ENCODE measurements around the gene DDX54. TPM values are rescaled to one million over a fixed set of nuclear protein-coding genes. Genes with fewer than 3 reads are reported as not detected.

DDX54 gene
- total RNA-seq, 2 donors from 2014 or later = 68.1 to 69.0 TPM

DNA sequence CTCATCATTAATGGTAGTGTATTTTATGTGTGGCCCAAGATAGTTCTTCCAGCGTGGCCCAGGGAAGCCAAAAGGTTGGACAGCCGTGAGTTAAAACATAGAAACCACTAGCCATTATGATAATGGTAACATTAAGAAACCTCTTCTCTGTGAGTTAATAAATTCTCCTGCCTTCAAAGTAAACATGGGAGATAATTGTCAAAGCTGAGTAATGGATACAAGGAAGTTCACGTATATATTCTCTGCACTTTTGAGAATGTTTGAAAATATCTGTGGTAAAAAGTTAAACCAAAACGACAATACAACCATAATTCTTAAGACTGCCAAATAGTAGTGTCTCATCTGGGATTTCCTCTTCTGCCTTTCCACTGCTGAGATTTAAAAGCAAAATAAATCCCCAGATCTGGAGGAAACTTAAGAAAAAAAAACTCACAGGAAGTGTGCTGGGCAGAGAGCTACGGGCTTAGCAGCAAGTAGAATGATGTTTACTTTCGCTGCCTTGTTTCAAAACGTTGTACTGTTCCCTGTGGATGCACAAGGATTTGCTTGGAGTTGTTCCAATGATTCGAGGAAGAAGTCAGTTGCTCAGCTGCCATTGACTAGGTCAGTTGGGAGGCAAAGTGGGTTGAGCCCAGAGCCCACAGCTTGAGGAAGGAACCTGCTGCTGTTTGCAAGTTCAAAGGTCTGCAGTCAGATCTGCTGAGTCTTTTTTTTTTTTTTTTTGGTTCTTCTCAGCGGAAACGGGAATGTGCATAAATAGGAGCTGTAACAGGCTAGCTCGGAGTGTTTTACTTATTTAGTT is 37.7 kb upstream of the DDX54 start:
- no peaks in the 10 kb centered on the region for H3K27me3 Mint-ChIP-seq (ENCODE audit: insufficient read depth)
- H3K27me3 ChIP-seq (ENCODE audit: control insufficient read depth, insufficient read depth, low read length, poor library complexity, severe bottlenecking) = no peaks in the 10 kb centered on the region
- H3K4me3 ChIP-seq (ENCODE audit: low read length) = peak overlapping the region; percentile 88
- no peaks in the 10 kb centered on the region for H3K9me3 ChIP-seq (ENCODE audit: control insufficient read depth, low read length)
- H3K36me3 ChIP-seq (ENCODE audit: control insufficient read depth, insufficient read depth, low read length) = no peaks in the 10 kb centered on the region
- DNase-seq = peak; percentile 73
- no peak overlapping the region for H3K27ac Mint-ChIP-seq
- TF ChIP-seq, protein P1, sequence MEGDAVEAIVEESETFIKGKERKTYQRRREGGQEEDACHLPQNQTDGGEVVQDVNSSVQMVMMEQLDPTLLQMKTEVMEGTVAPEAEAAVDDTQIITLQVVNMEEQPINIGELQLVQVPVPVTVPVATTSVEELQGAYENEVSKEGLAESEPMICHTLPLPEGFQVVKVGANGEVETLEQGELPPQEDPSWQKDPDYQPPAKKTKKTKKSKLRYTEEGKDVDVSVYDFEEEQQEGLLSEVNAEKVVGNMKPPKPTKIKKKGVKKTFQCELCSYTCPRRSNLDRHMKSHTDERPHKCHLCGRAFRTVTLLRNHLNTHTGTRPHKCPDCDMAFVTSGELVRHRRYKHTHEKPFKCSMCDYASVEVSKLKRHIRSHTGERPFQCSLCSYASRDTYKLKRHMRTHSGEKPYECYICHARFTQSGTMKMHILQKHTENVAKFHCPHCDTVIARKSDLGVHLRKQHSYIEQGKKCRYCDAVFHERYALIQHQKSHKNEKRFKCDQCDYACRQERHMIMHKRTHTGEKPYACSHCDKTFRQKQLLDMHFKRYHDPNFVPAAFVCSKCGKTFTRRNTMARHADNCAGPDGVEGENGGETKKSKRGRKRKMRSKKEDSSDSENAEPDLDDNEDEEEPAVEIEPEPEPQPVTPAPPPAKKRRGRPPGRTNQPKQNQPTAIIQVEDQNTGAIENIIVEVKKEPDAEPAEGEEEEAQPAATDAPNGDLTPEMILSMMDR (conservative IDR thresholded peaks at IDR 0.05) = no peak
- H3K9ac ChIP-seq (ENCODE audit: extremely low read depth, low read length, poor library complexity, severe bottlenecking) = no peak overlapping the region
- H3K36me3 Mint-ChIP-seq (ENCODE audit: low read depth) = peaks cover 5% of the 10 kb centered on the region
- H3K4me1 Mint-ChIP-seq = peaks cover 14% of the 10 kb centered on the region
- H3K4me3 Mint-ChIP-seq = peak overlapping the region; percentile 73
- WGBS, 2 experiments (ENCODE audit: insufficient coverage in 1 of 2, insufficient read length in 1 of 2) = 74 to 82% methylated on average over 5 to 7 of the region's 11 CpGs
- H3K27ac ChIP-seq (ENCODE audit: low read depth, low read length) = no peak overlapping the region
- H3K4me1 ChIP-seq (ENCODE audit: control insufficient read depth, insufficient read depth, low read length) = peaks cover 4% of the 10 kb centered on the region
- H3K9me3 Mint-ChIP-seq = no peaks in the 10 kb centered on the region

DNA sequence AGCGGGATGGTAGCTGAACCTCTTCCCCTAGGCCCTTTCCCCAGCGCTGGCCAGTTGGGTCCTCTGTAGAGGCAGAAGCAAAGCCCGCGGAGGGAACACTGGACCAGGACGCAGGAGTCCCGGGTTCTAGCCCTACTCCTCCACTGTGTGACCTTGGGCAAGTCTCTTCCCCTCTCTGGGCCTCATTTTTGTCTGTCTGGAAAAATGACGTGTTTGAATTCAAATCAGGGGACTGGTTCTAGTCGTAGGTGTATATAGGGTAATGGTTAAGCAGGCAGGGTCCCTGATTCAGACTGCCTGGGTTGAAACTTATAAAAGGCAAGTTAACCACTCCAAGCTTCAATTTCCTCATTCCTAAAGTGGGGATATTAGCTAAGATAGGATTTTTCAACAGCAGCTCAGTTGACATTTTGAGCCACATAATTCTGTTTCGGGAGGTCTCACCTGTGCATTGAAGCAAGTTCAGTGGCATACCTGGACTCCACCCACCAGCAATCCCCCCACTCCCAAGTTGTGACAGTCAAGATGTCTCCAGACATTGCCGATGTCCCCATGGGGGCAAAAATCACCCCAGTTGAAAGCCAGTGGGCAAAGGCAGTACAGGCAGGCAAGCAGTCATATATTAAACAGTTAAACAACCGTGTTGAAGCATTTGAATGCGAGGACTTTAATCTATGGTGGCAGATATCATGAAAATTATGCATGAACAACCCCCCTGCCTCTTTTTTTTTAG is 36.9 kb upstream of the DDX54 start:
- H3K36me3 ChIP-seq (ENCODE audit: control insufficient read depth, insufficient read depth, low read length) = no peaks in the 10 kb centered on the region
- peak overlapping the region; percentile 82 for H3K27ac Mint-ChIP-seq

More for the DNA sequence above, 36.9 kb upstream of the DDX54 start:
- Histone ChIP-seq H3K27me3 (ENCODE audit: control insufficient read depth, insufficient read depth, low read length, poor library complexity, severe bottlenecking) (no peaks in the 10 kb centered on the region), H3K4me1 (ENCODE audit: control insufficient read depth, insufficient read depth, low read length) (peaks cover 4% of the 10 kb centered on the region), H3K27ac (ENCODE audit: low read depth, low read length) (peak overlapping the region; percentile 75), H3K9ac (ENCODE audit: extremely low read depth, low read length, poor library complexity, severe bottlenecking) (peak overlapping the region; percentile 80), H3K9me3 (ENCODE audit: control insufficient read depth, low read length) (no peaks in the 10 kb centered on the region), H3K4me3 (ENCODE audit: low read length) (peak overlapping the region; percentile 88)
- DNase-seq = no peak
- 40 to 45% methylated on average over 6 to 12 of the region's 12 CpGs for WGBS, 2 experiments (ENCODE audit: insufficient coverage in 1 of 2, insufficient read length in 1 of 2)
- TF ChIP-seq, protein P1 (conservative IDR thresholded peaks at IDR 0.05) = no peak
- Mint-ChIP-seq H3K27me3 (ENCODE audit: insufficient read depth) (no peaks in the 10 kb centered on the region), H3K36me3 (ENCODE audit: low read depth) (no peaks in the 10 kb centered on the region), H3K4me3 (peak overlapping the region; percentile 73), H3K9me3 (no peaks in the 10 kb centered on the region), H3K4me1 (peaks cover 14% of the 10 kb centered on the region)

Measured in endodermal cell (in vitro differentiated cells).